GM21737 (cell line): ENCODE results near the gene TLDC2.
A peak's percentile ranks its signal among the peaks of the same experiment; 100 is the strongest.
"Not testable (repeated sequence)": the region's sequence is repeated elsewhere in the genome, so short reads cannot be mapped to it uniquely, and the experiment has no call there.

Source experiments
- ATAC-seq: cut with Tn5 transposase; IDR thresholded peaks from one replicate; pipeline ENCODE4 v1.9.1; 2021; ENCODE audit warnings: mild to moderate bottlenecking, moderate library complexity; ENCODE audit not compliant: unreplicated experiment

Gene TLDC2

GRCh38 chr20:36866681-36867495 lies 9.1 kb upstream of the TLDC2 start:
- ATAC-seq, result no peak

- no peak for ATAC-seq
These were observed 4.0 kb upstream of the TLDC2 start for GRCh38 chr20:36871640-36872570.

- no peak for ATAC-seq
These were observed 3.1 kb upstream of the TLDC2 start for GRCh38 chr20:36872852-36873251.

- no peak for ATAC-seq
These were observed 2.3 kb upstream of the TLDC2 start for GRCh38 chr20:36873498-36874189.

GRCh38 chr20:36875093-36875492 lies 845 bp upstream of the TLDC2 start:
- not testable (repeated sequence) for ATAC-seq

GRCh38 chr20:36876473-36876833 lies 515 bp downstream of the TLDC2 start:
- no peak for ATAC-seq

- ATAC-seq, result no peak
These were observed 3.0 kb downstream of the TLDC2 start for GRCh38 chr20:36878941-36879340.

- ATAC-seq, result no peak
These were observed 4.9 kb downstream of the TLDC2 start for GRCh38 chr20:36880741-36881250.

- ATAC-seq, result no peak
These were observed 5.4 kb downstream of the TLDC2 start for GRCh38 chr20:36881331-36881730.

GRCh38 chr20:36881888-36882287 lies 6.0 kb downstream of the TLDC2 start:
- no peak for ATAC-seq

- no peak for ATAC-seq
These were observed 8.1 kb downstream of the TLDC2 start for GRCh38 chr20:36883977-36884535.

- no peak for ATAC-seq
These were observed 9.4 kb downstream of the TLDC2 start for GRCh38 chr20:36885356-36885755.

GRCh38 chr20:36886859-36887751 lies 11.2 kb downstream of the TLDC2 start:
- ATAC-seq, result peak; percentile 53

GRCh38 chr20:36887752-36888090 lies 11.8 kb downstream of the TLDC2 start:
- ATAC-seq, result no peak

GRCh38 chr20:36888880-36889516 lies 13.1 kb downstream of the TLDC2 start:
- no peak for ATAC-seq

- ATAC-seq, result no peak
These were observed 14.6 kb downstream of the TLDC2 start for GRCh38 chr20:36890586-36890985.

- no peak for ATAC-seq
These were observed 15.3 kb downstream of the TLDC2 start for GRCh38 chr20:36891211-36891610.

GRCh38 chr20:36893801-36894200 lies 17.9 kb downstream of the TLDC2 start:
- ATAC-seq, result no peak

GRCh38 chr20:36895036-36895435 lies 19.1 kb downstream of the TLDC2 start:
- no peak for ATAC-seq
